Measurements from ENCODE around the gene TXLNA.

DNA sequence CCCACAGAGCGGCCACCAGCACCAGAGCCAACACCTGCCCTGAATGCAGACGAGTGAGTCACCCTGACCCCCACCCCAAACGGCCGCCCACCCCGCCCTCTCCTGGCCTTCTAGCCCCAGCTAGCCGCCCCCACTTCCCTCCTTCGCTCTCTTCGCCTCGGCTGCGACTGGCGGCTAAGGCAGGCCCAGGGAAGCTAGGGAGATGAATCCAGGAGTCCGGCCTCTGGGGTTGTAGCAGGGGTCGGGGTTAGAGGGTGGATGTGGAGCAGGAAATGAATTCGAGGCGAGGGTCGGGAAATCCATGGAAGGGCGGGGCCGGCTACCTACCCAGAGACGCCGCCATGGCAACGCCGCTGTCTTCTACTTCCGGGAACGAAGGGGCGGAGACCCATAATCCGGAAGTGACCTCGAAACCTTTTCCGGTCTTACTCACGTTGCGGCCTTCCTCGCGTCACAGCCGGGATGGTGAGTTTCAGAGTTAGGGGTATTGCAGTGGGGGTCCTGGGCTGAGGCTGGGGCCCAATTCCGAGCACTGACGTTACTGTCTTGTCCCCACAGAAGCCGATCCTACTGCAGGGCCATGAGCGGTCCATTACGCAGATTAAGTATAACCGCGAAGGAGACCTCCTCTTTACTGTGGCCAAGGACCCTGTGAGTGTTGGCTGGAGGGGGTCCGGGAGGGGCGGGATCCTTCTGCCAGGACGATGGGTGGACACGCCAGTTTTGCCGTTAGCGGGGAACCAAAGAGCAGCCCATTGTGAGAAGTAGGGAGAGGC lies 42.7 kb downstream of the TXLNA start, which contains the start of the genes EIF3I and TMEM234:
- TF ChIP-seq, protein P1, sequence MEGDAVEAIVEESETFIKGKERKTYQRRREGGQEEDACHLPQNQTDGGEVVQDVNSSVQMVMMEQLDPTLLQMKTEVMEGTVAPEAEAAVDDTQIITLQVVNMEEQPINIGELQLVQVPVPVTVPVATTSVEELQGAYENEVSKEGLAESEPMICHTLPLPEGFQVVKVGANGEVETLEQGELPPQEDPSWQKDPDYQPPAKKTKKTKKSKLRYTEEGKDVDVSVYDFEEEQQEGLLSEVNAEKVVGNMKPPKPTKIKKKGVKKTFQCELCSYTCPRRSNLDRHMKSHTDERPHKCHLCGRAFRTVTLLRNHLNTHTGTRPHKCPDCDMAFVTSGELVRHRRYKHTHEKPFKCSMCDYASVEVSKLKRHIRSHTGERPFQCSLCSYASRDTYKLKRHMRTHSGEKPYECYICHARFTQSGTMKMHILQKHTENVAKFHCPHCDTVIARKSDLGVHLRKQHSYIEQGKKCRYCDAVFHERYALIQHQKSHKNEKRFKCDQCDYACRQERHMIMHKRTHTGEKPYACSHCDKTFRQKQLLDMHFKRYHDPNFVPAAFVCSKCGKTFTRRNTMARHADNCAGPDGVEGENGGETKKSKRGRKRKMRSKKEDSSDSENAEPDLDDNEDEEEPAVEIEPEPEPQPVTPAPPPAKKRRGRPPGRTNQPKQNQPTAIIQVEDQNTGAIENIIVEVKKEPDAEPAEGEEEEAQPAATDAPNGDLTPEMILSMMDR (IDR thresholded peaks at IDR 0.05; ENCODE audit: insufficient read depth, low read length, poor library complexity, severe bottlenecking): no peak
- TF ChIP-seq EZH2phosphoT487 (conservative IDR thresholded peaks at IDR 0.05; ENCODE audit: low read length): no peak
